ENCODE results near the gene SDK1.

Gene SDK1

DNA sequence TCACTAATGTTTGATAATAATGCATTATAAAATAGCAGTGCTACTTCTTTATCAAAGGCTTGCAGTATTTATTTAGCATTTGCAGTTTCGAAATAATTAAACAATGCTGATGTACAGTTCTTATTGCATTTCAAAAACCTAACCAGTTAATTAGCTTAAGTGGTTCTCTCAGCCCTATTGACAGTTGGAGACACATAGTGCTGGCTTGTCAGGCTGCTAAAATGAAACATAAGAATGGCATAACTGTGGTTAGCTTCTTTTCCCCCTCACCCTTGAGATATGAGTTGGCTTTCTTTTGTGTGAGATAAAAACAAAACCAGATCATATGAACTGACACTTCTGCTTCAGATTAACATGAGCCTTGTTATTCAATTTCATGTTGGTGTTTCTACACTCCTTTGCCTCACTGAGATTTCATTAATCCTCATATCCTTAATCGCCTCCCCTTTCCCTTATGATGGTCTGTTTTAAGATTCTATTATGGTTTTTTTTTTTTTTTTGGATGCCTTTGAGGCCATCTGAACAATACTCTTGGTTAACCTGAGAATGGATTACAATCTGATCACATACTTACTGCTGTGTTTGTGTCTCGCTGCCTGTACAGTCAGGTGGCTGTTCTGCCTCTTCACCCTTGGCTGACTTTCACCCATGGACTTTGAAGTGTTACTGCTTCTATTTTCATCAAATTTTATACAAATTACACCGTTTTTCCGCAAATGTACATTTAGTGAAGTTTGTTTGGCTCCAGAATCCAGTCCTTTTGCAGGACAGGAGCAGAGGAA is 108.0 kb downstream of the SDK1 start:
- no peak for DNase-seq (ENCODE audit: low read depth in 2 of 2)

DNA sequence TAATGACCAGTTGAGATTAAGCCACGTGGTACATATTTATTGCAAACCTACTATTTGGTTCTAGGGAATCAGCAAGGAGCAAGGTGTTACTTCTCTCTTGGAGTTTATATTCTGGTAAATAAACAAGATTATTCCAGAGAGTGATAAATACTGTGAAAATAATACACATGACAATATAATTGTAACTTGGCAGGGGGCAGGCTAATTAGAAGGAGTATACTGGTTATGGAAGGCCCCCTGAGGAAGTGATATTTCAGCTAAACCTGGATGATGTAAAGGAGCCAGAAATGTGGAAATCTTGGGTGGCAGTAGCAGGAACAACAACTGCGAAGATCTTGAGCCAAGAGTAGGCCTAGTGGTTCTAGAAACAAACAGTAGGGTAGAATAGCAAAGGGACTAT is 111.8 kb downstream of the SDK1 start:
- no peak for DNase-seq (ENCODE audit: low read depth in 2 of 2)

DNA sequence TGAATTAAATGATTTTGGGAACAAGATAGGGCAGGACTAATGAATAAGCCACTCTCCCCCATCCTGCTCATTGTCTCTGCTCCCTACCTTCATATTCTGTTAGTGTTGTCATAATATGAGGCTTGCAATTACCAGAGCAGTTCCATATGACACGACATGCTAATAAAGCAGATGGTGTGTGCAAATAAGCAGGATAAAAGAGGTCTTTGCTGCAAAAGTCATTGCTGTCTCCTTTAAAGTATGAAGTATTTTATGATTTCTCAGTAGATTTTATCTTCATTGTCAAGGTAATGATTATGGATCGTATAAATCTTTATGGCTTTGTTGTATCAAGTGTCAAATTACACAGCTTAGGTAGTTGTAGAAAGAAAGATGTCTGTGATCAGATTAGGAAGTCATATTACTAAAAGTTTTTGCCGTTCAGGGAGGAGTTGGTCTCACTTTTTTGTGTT is 114.8 kb downstream of the SDK1 start:
- DNase-seq (ENCODE audit: low read depth in 2 of 2): no peak

DNA sequence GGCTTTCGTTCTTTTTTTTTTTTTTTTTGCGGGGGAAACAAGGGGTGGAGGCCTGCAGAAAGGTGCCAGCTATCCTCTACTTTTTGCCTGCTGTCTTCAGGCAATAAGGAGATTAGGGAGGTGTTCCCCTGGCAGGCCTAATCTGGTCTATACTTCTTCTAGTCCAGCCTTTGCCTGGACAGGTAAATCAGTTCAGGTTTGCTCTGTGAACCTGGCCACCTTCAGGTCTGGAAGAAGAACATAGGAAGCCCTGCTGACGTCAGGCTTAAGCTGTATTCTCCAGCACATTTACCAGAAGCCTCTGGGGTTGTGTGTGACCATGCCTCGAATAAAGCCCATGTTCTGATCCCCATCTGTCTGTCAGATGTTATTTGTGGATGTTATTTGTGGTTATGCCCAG is 115.4 kb downstream of the SDK1 start:
- no peak for DNase-seq (ENCODE audit: low read depth in 2 of 2)

DNA sequence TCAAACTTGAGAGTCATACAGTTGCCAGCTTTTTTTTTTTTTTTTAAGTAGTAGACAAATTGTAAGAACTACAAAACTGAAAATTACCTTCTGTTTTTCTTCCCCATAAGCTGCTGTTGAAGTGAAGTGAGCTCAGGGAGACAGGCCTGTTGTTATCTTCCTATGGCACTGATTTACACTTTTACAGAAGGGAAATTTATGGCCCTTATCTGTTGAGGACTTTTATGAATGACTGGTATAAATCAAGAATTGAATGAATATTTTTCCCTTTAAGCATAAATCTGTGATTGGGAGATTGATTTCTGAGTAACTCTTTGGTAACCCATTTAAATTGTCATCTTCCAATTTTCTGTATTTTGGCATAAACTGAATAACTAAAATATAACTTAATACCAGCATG is 124.0 kb downstream of the SDK1 start:
- no peak for DNase-seq (ENCODE audit: low read depth in 2 of 2)

DNA sequence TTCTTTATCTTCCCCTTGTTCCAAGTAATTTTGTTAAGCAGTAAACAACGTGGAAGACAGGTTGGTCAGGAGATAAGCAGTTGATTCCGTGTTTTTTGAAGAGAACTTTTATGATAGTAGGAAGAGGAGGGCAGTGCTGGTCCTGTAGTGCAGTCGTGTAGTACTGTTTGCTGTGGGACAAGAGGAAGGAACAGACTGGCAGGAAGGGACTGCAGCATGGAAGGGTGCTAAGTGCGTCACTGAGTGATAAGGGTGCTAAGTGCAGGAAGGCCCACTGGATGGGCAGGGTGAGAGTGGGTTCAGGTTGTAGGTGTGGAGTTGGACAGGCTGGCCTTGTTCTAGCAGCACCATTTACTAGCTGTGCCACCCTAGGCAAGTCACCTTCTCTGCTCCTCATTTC is 125.0 kb downstream of the SDK1 start:
- no peak for DNase-seq (ENCODE audit: low read depth in 2 of 2)

DNA sequence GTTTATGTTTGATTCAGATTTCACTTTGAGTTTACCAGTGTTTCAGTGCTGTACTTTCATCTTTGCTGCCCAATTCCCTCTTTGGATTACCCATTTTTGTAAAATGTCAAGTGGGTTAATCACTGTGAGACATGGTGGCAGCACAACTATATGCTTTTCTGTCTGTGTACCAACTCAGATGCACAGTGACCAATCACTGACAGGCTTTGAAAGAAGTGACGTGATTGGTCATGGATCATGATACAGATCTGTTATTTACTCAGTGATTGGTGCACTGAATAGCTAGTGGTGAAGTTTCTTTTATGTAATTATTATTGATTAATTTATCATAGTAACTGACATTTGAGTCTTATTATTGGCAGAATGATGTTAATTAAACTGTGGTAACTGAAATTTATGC is 126.9 kb downstream of the SDK1 start:
- DNase-seq (ENCODE audit: low read depth in 2 of 2): no peak

DNA sequence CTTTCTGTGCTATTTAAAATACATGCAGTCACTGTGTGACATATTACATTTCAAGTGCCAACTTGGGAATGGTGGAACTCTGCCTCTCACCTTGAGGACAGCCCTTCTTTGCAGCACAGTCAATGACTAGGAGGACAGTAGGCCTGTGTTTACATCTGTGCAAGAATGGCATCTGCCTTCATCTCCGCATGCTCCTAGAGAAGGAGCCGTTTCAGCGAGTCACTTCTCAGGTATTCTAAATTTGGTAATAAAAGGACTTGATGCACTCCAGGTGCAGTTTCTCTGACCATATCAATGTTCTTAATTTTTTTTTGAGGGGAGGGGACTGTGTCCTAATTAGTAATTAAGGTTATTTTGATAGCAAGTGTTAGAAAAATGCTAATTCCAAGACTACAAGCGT is 128.9 kb downstream of the SDK1 start:
- DNase-seq (ENCODE audit: low read depth in 2 of 2): no peak

DNA sequence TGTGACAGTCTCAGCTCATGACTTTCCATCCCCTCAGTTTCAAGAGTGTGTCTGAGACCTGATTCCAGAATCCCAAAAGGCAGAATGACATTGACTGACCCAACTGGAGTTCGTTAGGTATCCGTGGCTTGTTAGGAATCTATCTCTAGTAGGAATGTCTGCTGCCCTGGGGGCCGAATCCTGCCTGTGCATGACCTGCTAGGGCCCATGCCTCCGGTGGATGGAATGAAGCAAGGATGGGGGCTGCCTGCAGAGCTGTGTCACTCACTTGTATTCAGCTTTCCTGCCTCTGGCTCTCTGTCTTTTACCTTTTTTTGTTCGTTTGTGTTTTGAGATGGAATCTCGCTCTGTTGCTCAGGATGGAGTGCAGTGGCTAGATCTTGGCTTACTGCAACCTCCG is 129.5 kb downstream of the SDK1 start:
- DNase-seq (ENCODE audit: low read depth in 2 of 2): no peak

DNA sequence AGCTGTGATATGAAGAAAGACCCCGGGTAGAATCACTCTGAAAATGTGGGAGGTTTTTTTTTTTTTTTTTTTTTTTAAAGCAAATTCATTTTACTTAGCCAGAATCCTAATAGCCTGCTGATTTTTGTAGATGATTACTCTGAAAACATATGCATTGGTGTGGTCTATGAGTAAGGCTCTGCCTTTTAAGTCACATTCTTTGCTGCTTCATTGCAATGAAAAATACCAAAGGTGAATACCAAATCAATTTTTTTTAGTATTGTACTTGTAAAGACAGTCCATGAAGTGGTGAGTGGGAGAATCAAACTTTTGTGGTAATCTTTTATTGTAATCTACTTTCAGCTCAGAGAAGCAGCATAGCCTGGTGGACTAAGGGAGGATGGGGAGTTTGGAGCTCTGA is 130.3 kb downstream of the SDK1 start:
- DNase-seq (ENCODE audit: low read depth in 2 of 2): no peak

DNA sequence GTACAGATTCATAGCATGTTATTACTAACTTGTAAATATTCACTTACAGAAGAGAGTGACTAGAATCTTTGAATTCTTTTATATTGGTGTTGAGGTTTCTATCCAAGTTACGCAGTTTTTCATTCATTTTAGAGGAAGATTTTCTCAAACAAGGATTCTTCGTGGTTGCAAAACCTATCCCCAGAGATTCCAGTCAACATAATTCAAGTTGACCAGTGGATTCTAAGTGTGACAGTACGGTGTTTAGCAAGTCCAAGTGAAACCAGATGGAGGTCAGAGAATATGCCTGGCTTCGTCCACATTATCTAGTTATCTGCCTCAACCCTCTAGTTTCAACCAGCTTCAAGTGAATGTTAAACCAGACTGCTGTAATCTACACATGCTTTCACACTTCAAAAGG is 131.9 kb downstream of the SDK1 start:
- DNase-seq (ENCODE audit: low read depth in 2 of 2): no peak

DNA sequence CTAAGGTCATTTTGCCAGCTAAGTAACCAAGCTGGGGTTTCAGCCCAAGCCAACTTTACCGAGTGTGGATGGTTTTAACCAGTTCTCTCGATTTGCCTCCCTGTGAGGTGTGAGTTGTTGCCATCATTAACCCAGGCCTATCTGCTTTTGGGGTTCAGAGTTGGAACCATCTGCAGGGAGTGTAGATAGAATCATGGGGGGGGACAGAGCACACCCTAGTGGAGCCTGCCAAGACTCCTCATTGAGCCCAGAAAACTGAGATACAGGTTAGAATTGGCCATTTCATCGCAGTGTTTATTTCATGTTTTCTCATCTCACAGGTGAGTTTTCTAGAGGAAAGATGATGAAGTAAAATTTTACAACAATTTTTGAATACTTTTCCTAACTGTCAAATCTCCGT is 133.6 kb downstream of the SDK1 start:
- no peak for DNase-seq (ENCODE audit: low read depth in 2 of 2)

DNA sequence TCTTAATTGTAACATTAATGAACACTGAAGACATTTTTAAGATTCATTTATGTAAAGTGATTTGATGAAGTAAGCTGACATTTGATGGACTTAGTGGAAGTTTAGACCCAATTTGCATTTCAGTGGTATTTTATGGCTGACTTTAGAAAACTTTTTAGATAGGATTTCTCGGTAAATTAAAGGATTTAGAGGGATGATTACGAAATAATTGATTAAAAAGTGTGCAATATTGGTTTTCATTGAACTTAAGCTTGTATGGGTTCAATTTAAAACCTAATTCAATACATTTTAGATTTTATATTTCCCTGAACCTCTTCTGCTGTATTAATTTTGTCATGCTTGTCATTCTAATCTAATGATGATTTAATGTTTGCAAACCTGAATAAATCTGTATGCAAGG is 135.1 kb downstream of the SDK1 start:
- no peak for DNase-seq (ENCODE audit: low read depth in 2 of 2)

DNA sequence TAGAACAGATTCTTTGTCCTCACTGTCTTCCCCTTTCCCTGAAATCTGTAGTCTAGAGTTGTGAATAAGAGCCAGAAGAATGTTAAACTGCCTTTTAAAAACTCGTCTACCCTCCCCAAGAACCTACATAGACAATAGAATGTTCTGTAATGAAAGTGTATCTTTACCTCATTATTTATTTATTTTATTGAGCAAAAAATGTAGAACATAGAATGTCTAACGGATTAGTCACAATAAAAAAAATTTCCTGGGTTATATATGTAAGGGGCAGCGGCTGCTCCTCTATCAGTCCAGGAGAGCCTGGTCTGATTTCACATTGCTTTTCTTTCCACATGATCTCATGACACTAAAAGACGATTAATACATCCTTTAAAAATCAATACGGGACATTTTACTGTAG is 135.7 kb downstream of the SDK1 start:
- no peak for DNase-seq (ENCODE audit: low read depth in 2 of 2)

DNA sequence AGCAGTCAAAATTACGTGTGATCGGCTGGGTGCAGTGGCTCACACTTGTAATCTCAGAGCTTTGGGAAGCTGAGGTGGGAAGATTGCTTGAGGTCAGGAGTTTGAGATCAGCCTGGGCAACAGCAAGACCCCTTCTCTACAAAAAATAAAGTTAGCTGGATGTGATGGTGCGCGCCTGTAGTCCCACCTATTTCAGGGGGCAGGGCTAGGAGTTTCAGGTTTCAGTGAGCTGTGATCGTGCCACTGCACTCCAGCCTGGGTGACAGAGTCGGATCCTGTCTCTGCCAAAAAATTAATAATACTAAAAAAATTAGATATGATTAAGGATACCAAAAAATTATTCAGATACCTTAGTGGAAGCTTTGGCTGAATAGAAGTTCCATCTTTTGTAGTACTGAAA is 136.4 kb downstream of the SDK1 start:
- DNase-seq (ENCODE audit: low read depth in 2 of 2): no peak

DNA sequence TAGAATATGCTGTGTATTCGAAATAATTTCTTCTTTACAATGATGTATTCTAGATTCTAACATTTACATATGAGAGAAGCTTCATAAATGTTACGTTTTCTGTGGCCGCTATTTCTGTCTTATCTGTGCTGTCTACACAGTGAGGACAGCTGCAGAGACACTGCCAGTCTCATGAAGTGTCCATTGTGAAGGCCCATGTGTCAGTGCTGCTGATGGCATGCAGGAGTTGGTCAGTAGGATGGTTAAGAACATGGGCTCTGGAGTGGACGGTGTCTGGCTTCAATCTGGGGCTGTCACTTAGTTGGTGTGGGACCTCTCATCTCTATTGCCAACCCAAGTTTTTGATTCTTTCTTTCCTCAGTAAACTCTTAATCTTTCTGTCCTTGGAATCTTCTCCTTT is 137.3 kb downstream of the SDK1 start:
- DNase-seq (ENCODE audit: low read depth in 2 of 2): no peak

DNA sequence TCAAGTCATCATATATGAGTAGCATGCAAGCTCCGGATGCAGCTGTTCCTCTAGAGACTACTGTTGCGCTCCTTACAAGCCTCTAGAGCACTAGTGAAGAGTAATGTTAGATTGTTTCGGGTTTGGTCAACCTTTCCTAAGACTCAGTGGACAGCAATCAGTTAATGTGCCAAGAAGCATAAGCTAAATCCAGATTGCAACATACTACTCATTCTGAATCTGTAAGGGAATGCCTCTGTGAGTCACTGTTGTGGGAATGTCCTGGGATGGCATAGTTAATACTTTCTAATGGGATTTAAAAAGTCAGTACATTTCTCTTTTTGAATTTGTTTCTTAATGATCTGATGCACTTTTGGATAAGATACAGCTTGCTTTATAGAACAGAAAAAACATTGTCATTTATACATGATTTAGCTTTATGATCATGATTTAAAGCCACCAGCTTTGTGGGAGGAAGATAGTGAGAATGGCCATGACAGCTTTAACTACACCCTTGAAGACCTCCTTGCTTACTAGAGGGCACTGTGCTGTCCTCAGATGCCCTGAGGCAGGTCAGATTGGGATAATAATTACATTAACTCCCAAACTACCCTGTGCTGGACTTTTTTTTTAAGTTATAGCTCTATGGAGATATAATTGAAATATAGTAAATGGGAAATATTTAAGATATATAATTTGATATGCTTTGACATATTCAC is 138.4 kb downstream of the SDK1 start:
- no peak for DNase-seq (ENCODE audit: low read depth in 2 of 2)

DNA sequence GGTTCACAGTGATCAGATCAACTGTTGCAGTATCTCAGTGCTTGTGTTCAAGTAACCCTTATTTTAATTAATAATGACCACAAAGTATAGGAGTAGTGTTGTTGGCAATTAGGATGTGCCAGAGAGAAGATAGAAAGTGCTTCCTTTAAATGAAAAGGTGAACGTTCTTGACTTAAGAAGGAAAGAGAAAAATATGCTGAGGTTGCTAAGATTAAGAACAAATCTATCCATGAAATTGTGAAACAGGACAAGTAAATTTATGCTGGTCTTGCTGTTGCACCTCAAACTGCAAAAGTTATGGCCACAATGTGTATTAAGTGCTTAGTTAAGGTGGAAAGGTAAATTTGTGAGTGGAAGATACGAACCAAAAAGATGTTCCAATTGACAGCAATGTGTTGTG is 139.5 kb downstream of the SDK1 start:
- no peak for DNase-seq (ENCODE audit: low read depth in 2 of 2)

DNA sequence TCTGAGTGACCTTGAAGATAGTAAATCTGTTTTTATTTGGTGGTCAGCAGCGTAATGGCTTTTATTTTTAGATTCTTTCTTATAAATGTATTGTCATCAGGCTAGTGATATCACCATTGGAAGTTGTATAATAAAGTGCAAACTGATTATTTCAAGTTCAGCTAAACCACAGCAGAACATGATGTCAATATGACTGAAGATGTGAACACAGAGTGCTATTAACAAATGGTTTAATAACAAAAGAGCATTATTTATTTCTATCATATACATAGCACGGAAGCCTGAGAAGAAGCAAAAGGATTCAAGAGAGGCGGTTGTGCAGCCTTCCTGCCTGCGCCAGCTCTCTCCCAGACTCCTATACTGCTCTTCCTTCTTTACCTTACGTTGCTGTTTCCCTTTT is 142.7 kb downstream of the SDK1 start:
- no peak for DNase-seq (ENCODE audit: low read depth in 2 of 2)

DNA sequence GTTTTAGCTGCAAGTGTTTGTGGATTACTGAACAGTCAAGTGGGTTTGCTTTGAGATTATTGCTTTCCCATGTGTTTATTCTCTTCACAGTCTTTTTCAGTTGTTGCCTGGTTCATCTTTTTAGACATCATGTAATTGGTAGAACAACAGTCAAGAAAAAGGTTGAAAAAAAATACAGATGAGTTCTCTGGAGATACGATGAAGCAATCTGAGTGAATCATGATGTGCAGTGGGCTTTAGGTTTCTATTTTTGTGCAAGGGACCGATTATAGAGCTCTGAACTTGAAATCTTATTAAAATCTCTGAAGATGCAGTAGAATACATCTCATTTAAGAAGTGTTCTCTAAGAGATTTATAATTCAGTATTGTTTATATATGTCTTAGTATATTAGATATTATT is 145.7 kb downstream of the SDK1 start:
- no peak for DNase-seq (ENCODE audit: low read depth in 2 of 2)

DNA sequence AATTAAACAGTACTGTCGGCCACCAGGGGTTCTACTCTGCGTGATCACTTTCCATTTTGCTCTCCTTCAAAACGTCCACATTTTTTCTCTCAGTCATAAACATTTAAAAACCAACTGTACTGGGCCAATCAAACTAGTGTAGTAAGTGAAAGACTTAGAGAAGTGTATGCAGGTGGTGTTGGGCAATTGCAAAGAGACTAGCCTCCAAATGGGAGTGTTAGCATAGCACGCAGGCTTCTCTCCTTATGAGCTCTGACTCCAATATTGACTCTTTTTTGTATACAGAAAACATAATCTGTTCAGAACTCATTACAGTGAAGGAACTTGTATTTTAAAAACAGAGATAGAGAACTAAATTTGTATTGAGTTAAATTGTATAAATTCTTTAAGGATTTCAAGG is 150.6 kb downstream of the SDK1 start:
- DNase-seq (ENCODE audit: low read depth in 2 of 2): no peak

DNA sequence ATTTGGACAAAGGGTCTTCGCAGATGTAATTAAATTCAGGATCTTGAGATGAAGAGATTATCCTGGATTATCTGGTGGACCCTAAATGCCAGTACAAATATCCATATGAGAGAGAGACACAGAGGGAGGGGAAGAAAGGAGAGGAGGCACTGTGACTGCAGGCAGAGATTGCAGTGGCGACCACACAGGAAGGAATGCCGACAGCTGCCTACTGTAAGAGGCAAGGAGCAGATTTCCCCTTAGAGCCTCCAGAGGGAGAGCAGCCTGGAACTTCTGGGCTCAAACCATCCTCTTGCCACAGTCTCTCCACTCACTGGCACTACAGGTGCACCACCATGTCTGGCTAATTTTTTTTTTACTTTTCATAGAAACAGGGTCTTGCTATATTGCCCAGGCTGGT is 152.3 kb downstream of the SDK1 start:
- DNase-seq (ENCODE audit: low read depth in 2 of 2): no peak

DNA sequence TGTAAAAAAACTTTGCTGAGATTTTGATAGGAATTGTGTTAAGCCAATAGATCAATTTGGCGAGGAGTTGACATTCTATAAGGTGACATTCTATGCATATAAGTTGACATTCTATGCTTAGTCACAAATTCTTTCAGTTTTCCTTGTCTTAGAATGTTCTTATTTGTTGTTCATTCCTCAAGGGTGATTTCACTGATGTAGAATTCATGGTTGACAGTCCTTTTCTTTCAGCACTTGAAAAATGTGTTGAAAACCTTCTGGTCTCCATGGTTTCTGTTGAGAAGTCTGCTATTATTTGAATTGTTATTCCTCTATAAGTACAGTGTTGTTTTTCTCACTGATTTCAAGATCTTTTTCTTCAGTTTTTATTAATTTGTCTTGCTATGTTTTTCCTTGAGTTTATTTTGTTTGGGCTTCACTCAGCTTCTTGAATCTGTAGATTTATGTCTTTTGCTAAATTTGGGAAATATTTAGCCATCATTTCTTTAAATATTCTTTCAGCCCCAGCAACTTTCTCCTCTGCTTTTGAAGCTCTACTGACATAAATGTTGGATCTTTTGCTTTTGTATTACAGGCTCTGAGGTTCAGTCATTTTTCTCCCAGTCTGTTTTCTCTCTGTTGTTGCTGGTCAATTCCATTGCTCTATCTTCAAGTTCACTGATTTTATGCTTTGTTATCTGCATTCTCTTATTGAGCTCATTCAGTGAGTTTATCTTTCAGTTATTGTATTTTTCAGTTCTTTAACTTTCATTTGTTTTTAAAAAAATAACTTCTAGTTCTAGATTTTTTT is 154.9 kb downstream of the SDK1 start:
- no peak for DNase-seq (ENCODE audit: low read depth in 2 of 2)
